Measurements from ENCODE around the gene PITPNC1.

Gene PITPNC1

DNA sequence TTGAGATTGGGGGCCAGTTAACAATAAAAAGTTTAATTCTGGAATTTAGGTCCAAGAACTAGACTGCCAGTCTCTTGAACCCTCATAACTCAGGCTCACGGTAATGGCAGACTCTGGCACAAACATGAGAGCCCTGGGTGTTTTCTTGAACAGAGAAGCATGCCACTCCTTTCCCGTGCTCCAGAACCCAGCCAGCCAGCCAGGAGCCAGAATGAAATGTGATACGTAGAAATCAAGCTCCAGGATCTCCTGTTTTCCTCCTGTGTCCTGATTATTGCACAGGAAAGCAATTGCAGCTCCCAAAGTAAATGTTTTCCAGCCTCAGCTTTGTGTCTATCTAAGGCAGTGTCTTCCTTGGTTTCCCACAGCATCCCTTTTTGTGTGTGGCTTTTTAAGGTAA, 294.4 kb downstream of the PITPNC1 start:
- Mint-ChIP-seq H3K27ac (peak overlapping the region; percentile 37), H3K4me3 (no peak overlapping the region), H3K36me3 (peaks cover 77% of the 10 kb centered on the region), H3K4me1 (peaks cover 2% of the 10 kb centered on the region), H3K9me3 (no peaks in the 10 kb centered on the region)
- no peak for DNase-seq (ENCODE audit: low spot score in 2 of 2)
- ATAC-seq, result no peak

DNA sequence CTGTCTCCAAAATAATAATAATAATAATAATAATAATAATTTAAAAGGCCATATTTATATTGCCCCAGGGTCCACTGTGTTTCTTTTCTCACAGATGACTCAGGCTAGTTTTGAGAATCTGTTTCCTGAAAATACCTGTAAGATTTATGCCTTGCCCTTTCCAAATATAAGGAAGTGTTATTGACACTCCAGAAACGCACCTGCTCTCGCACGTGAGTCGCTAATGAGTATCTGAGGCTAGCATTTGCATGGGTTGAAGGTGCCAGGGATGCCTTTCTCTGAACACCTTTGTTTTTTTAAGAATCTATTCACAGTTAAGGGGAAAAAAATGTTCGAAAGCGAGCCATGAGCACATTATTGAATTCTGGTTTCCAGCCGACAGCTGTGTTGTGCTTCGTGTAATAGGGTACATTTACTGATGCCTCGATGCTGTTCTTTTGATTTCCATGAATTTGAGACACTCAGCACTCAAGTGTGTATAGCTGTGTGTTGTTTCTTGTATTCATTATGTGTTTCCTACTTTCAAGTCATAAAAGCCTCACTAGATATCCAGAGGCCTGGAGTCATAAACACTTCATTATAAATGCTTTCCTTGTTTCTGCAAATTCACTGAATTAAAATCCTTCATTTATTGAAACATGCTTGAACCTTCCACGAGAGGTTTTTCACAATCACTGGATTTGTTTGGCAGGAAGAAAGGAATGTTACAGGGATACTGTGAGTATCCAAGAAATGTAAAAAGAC, 295.7 kb downstream of the PITPNC1 start:
- Mint-ChIP-seq H3K9me3 (no peaks in the 10 kb centered on the region), H3K4me1 (no peaks in the 10 kb centered on the region), H3K27ac (no peak overlapping the region), H3K36me3 (peaks cover 89% of the 10 kb centered on the region), H3K4me3 (no peak overlapping the region)
- ATAC-seq (no peak), DNase-seq (ENCODE audit: low spot score in 2 of 2) (no peak)

DNA sequence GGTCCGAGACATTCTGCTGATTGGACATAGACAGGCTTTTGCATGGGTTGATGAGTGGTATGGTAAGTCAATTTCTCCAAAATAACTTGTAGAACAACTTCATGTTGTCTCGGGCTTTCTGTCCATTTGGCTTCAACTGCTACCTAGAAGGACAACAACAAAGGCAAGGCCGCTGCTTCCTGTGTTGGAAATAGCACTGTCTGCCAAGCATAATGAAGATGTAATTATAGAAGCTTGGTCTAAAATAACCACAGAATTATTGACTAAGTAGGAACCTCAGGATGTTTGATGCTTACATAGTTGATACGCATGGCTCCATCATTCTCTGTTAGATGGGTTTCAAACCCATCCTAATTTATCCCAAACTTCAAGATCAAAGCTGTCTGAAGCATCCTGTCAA, 298.4 kb downstream of the PITPNC1 start:
- H3K36me3 Mint-ChIP-seq, result peaks cover 73% of the 10 kb centered on the region
- DNase-seq (ENCODE audit: low spot score in 2 of 2), result no peak

DNA sequence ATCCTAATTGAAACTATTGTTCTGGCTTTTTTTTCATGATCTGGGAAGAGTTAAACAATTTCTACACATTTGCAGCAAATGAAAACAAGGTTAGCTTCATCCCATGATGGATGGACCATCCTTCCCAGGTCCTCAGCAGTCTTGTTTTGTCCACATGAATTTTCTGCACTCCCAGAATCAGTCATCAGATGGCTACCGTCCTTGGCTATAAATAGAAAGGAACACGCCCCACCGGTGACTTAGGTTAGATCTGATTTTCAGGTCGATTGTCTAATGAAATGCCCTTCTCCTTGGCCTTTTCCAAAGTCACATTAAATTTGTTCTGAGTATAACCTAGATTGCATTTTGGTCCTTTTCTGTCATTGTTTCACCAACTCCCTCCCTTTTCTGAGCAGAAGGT, 299.2 kb downstream of the PITPNC1 start:
- DNase-seq (ENCODE audit: low spot score in 2 of 2) (no peak), ATAC-seq (no peak)
- Mint-ChIP-seq H3K4me3 (no peak overlapping the region), H3K27ac (peak overlapping the region; percentile 73), H3K36me3 (peaks cover 64% of the 10 kb centered on the region), H3K9me3 (no peaks in the 10 kb centered on the region), H3K4me1 (peaks cover 6% of the 10 kb centered on the region)

More for the DNA sequence above, 298.4 kb downstream of the PITPNC1 start:
- Mint-ChIP-seq H3K4me3 (no peak overlapping the region), H3K9me3 (no peaks in the 10 kb centered on the region), H3K4me1 (peaks cover under 1% of the 10 kb centered on the region), H3K27ac (no peak overlapping the region)
- ATAC-seq, result no peak

DNA sequence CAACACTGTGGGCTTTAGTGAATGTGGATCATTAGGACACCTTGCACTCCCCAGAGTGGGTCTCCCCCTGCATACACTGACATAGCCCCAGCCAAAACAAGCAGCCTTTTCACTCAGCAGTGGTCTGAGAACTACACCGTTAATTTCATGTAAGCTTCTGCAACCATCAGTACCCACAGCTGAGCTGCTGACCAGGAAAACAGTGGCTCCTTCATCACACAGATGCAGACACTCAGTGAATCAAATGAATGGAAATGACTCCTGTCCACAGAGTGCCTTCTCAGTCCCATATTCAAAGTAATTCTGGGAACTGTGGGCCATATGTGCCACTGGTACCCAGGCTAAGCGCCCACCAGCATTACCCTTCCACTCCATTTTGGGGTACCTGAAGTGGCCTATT, 301.3 kb downstream of the PITPNC1 start:
- Mint-ChIP-seq H3K27ac (peak overlapping the region; percentile 52), H3K4me3 (no peak overlapping the region), H3K36me3 (peaks cover 52% of the 10 kb centered on the region), H3K9me3 (no peaks in the 10 kb centered on the region), H3K4me1 (peaks cover 6% of the 10 kb centered on the region)
- ATAC-seq (no peak), DNase-seq (ENCODE audit: low spot score in 2 of 2) (no peak)

DNA sequence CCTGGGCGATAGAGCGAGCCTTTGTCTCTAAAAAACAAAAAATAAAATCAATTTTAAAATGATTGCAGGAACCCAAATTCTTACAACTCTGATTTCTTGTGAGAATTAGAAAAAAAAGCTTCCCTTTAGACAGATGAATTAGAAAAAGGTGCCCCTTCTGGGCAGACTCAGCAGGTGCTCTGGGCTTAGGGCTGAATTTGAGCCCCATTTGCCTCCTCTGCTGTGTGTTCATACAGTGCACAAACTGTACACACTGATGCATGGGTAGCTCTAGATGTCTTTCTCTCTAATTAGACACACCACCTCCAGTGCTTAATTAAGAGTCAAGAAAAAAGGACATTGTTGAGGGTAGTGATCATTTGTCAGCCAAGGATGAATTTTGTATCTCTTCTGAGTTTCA, 302.1 kb downstream of the PITPNC1 start:
- Mint-ChIP-seq H3K27ac (no peak overlapping the region), H3K4me1 (peaks cover 6% of the 10 kb centered on the region), H3K4me3 (no peak overlapping the region), H3K9me3 (no peaks in the 10 kb centered on the region), H3K36me3 (peaks cover 47% of the 10 kb centered on the region)
- DNase-seq (ENCODE audit: low spot score in 2 of 2), result no peak
- ATAC-seq, result no peak

DNA sequence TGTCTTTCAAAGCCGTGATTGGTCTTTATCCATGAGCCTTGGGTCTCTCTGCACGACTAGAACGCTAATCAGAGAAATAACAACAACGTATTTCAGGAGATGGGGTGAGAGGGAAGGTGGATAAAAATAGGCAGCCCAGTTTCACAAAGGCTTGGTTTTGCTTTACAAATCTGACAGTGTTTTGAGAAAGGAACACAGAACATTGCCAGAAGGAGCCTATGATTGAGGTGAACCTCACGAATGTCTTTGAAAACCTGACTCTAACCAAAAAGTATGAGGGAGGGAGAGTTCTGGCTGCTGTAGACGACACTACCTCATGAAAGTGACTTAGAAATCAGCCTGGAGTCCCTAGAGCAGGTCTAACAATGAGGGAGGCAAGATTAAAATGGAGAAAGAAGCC, 302.6 kb downstream of the PITPNC1 start:
- Mint-ChIP-seq H3K9me3 (no peaks in the 10 kb centered on the region), H3K27ac (no peak overlapping the region), H3K36me3 (peaks cover 43% of the 10 kb centered on the region), H3K4me1 (peaks cover 6% of the 10 kb centered on the region), H3K4me3 (no peak overlapping the region)
- ATAC-seq (no peak), DNase-seq (ENCODE audit: low spot score in 2 of 2) (no peak)

DNA sequence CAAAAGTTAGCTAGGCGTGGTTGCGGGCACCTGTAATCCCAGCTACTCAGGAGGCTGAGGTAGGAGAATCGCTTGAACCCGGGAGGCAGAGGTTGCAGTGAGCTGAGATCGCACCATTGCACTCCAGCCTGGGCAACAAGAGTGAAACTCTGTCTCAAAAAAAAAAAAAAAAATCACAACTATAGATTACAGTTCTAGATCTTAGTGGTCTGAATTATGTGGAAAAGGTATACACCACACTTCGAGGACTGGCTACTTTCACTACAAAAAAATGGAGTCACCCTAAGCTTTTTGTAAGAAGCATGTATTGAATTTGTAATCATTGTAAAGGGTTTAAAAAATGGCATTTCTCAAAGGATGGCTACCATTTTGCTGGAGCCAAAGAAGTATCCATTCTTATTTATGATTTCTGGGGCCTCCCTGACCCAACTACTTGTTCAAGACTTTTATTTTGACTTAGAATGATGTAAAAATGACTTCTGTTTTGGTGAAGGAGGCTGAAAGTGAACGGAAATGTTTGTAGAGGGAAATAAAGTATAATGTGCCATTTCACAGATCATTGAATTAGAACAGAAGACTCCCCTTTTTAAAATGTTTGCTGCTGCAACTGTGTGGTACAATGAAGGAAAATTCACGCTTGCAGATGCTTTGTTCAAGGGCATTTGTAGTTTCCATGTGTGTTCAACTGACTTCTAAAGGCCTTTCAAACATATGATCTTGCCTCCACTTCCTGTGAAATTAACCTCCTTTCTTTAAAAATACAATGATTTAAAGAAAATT, 303.6 kb downstream of the PITPNC1 start:
- Mint-ChIP-seq H3K36me3 (peaks cover 34% of the 10 kb centered on the region), H3K27ac (peak overlapping the region; percentile 81), H3K4me1 (peaks cover 6% of the 10 kb centered on the region), H3K9me3 (no peaks in the 10 kb centered on the region), H3K4me3 (no peak overlapping the region)
- ATAC-seq (no peak), DNase-seq (ENCODE audit: low spot score in 2 of 2) (no peak)

DNA sequence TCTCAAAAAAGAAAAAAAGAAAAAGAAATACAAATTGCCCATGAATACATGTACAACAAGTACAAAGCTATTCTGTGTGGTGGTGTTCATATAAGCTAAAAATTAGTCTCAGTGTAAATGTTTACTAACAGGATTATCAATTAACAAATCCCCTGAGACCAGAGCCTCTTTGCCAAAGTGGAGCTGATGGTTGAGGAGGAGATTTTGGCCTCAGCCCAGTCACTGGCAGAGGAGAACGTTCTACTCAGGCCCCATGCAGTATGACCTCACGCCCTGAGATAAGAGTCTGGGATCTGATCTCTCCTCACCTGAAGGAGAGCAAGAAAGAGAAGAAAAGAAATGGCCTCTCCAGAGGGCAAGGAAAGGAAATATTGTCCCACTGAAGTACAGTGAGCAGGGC, 305.1 kb downstream of the PITPNC1 start:
- Mint-ChIP-seq H3K4me1 (peaks cover 6% of the 10 kb centered on the region), H3K4me3 (no peak overlapping the region), H3K27ac (no peak overlapping the region), H3K9me3 (no peaks in the 10 kb centered on the region), H3K36me3 (peaks cover 22% of the 10 kb centered on the region)
- DNase-seq (ENCODE audit: low spot score in 2 of 2) (no peak), ATAC-seq (no peak)

DNA sequence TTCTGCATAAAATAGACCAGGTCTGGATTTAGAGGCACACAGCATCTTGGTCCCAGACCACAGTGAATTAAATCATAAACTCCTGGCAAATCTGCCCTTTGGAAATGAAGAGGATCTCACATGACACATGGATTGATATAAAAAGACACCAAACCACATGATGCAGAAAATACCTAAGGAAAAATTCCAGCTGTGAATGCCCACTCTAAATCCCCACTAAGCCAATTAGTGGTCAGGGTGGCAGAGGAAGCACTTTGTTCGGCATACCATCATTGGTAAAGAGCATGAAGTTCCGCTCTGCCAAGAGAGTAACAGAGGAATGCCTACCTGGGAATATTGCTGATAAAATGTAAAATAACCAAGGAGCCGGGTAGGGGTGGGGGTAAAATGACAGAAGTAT, 308.3 kb downstream of the PITPNC1 start:
- Mint-ChIP-seq H3K36me3 (peaks cover 24% of the 10 kb centered on the region), H3K9me3 (no peaks in the 10 kb centered on the region), H3K27ac (no peak overlapping the region), H3K4me3 (no peak overlapping the region), H3K4me1 (peaks cover 6% of the 10 kb centered on the region)
- no peak for ATAC-seq
- DNase-seq (ENCODE audit: low spot score in 2 of 2), result no peak

DNA sequence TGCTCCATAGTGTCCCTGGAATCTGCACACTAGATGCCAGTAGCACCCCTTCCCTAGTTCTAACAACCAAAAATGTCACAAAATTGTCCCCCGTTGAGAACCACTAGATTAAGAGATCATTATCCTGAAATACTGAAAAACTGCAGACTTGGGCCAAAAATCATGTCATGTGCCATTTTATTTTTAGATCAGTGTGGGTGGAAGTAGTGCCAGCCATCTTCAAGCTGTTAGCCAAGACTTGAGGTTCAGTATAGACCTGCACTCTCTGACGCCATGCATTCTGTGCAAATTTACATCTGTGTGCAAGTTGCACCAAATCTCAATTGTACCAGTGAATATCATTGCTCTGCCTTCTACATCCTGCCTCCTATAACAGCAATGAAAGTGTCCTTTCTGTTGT, 309.2 kb downstream of the PITPNC1 start:
- no peaks in the 10 kb centered on the region for H3K4me1 Mint-ChIP-seq
- ATAC-seq (no peak), DNase-seq (ENCODE audit: low spot score in 2 of 2) (no peak)
- H3K27ac Mint-ChIP-seq, result no peak overlapping the region
- H3K9me3 Mint-ChIP-seq, result no peaks in the 10 kb centered on the region
- peaks cover 24% of the 10 kb centered on the region for H3K36me3 Mint-ChIP-seq
- no peak overlapping the region for H3K4me3 Mint-ChIP-seq

DNA sequence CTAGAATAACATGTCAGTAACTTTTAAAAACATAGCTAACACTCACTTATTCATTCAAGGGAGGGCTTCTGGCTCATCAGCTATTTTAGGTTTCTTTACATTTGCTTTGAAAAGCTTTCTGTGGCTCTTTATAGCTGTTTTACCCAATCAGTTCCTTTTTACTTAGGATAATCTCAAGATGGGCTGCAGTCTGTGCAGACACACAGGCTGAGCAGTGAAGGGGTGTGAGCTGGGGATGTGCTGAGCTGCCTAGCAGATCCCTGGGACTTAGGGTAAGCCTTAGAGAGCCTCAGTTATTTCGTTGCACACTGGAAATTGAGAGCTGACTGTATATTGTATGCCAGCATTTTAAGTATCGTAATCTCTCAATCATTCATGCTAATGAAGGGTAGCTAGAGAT, 310.4 kb downstream of the PITPNC1 start:
- Mint-ChIP-seq H3K27ac (no peak overlapping the region), H3K9me3 (no peaks in the 10 kb centered on the region), H3K36me3 (peaks cover 36% of the 10 kb centered on the region), H3K4me1 (no peaks in the 10 kb centered on the region), H3K4me3 (no peak overlapping the region)
- DNase-seq (ENCODE audit: low spot score in 2 of 2) (no peak), ATAC-seq (no peak)

DNA sequence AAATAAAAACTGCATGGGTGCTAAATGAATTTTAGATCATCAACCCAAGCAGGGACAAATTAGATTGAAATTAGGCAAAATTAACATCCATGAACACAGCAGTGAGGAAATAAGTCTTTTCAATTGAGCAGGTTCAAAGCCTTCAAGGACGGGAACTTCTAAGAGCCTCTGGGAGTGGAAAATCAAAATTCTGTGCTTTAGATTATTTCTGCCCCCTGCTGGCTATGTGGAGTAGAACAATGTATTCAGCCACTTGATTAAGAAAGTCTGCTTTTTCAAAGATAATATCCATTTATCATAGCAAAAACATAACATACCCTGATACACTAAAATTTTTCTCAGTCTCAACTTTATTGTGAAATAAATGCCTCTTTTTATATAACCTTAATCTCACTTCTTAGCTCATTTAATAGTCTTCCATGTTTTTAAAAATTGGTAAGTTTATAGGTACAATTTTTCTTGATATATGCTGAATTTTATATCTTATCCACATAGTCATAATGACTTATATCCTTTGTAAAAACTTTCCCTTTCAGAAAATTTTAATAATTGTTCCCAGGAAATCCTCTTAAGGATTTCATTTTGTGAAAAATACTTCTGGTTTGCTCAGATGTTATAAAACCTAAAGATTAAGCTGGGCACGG, 312.6 kb downstream of the PITPNC1 start:
- Mint-ChIP-seq H3K36me3 (peaks cover 52% of the 10 kb centered on the region), H3K27ac (no peak overlapping the region), H3K4me3 (no peak overlapping the region)

DNA sequence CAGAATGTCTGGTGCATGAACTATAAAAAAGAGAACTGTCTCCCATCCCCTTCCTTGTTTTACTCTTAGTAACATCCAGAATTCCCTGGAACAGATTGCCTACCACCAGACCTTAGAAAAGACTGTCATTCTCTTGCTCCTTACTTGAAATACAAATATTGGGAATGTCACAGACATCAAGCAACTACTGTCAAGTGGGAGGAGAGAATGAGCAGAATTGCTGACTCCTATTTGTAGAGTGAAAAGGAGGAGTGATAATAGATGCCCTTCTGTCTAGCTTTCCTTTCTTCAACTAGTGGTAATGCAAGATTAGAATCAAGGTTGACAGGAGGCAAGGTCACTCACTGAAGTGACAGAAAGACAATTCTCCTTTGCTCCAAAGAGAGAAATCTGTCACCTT, 316.7 kb downstream of the PITPNC1 start:
- Mint-ChIP-seq H3K9me3 (no peaks in the 10 kb centered on the region), H3K4me3 (no peak overlapping the region), H3K27ac (no peak overlapping the region), H3K4me1 (no peaks in the 10 kb centered on the region), H3K36me3 (peaks cover 33% of the 10 kb centered on the region)
- DNase-seq (ENCODE audit: low spot score in 2 of 2), result no peak
- ATAC-seq, result no peak

More for the DNA sequence above, 312.6 kb downstream of the PITPNC1 start:
- no peak for ATAC-seq
- DNase-seq (ENCODE audit: low spot score in 2 of 2), result peak; percentile 27 to 65
- H3K9me3 Mint-ChIP-seq, result no peaks in the 10 kb centered on the region
- H3K4me1 Mint-ChIP-seq, result no peaks in the 10 kb centered on the region

DNA sequence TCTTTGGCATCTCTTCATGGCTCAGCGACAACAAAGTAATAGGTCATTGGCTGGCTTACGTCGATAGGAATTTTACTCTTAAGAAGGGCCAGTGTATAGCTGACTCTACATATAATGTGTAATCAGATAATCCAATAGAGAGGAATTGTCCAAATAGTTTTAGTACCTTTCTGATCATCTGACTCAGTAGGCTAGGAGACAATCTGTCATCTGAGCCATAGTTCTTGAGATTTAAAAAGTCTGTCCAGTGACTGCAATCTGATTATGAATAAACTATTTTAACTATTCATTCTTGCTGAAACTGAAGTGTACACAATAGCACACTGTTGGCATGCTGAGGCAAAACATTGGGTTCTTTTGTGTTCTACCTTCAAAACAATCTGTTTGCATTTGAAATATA, 319.3 kb downstream of the PITPNC1 start:
- Mint-ChIP-seq H3K4me1 (no peaks in the 10 kb centered on the region), H3K27ac (no peak overlapping the region), H3K4me3 (no peak overlapping the region), H3K9me3 (no peaks in the 10 kb centered on the region), H3K36me3 (peaks cover 32% of the 10 kb centered on the region)
- DNase-seq (ENCODE audit: low spot score in 2 of 2) (no peak), ATAC-seq (no peak)
